K562 (cell line): ENCODE results near the gene RPEL1. TPM values are rescaled to one million over a fixed set of nuclear protein-coding genes. Genes with fewer than 3 reads are reported as not detected.
"Not testable (repeated sequence)": the region's sequence is repeated elsewhere in the genome, so short reads cannot be mapped to it uniquely, and the experiment has no call there.

Experiments
- ATAC-seq: fragments of 200-7000 bp; cut with Tn5 transposase; 3 replicates; pipeline ENCODE4 v1.9.1; 2020; ENCODE audit warnings: moderate library complexity
- BruUV-seq: library from RNA; stranded (reverse); fragments of 400-500 nt; replicated peaks from 2 replicates; lab custom pipeline; 2021; lab: Mats Ljungman, UMichigan
- CTCF ChIA-PET: fragments of 300-600 bp; formaldehyde crosslinking; extraction: SDS; loops from one replicate; lab custom pipeline; 2021; ENCODE audit warnings: low intra/inter-chr PET ratio; lab: Yijun Ruan, JAX
- POLR2A ChIA-PET: fragments of 300-600, 350-650 bp; sonication (Branson Sonifier 250); formaldehyde crosslinking; extraction: SDS; loops from one replicate; lab custom pipeline; 2021; ENCODE audit warnings: antibody characterized with exemption, inconsistent platforms; lab: Yijun Ruan, JAX
- DNase-seq, 4 experiments: peaks; one replicate each; pipeline versions ENCODE4 v3.0.0 to v3.0.0-alpha.2; 2011 to 2018; ENCODE audit warnings: low spot score in 3 of 4, mixed read lengths in 3 of 4; ENCODE audit errors: extremely low read depth in 1 of 4
- FAIRE-seq: peaks from 2 replicates; lab custom pipeline; 2011; peaks lifted over from hg19 to GRCh38; lab: Jason Lieb, UNC
- H2AFZ ChIP-seq: 2 replicates; pipeline ENCODE4 v1.6.0; 2011; ENCODE audit warnings: low read depth, low read length, control low read depth, inconsistent platforms
- H3K27ac ChIP-seq: fragments of 200-600 bp; 3 replicates; pipeline ENCODE4 v1.8.0; 2011; ENCODE audit warnings: low read depth, mild to moderate bottlenecking, control low read depth, inconsistent platforms, low read length, moderate library complexity, mixed read lengths; ENCODE audit errors: extremely low read depth
- H3K27me3 ChIP-seq, 2 experiments: fragments of 300-600 bp in 1 of 2; 2 replicates in 1 of 2; 3 replicates in 1 of 2; pipeline versions ENCODE4 v1.6.0 to v1.8.0; 2011; ENCODE audit warnings: inconsistent platforms in 2 of 2, low read length in 2 of 2, mild to moderate bottlenecking in 1 of 2, mixed read lengths in 1 of 2, moderate library complexity in 1 of 2; ENCODE audit not compliant: control insufficient read depth in 2 of 2, insufficient read depth in 2 of 2
- H3K36me3 ChIP-seq: fragments of 300-600 bp; 3 replicates; pipeline ENCODE4 v1.8.0; 2011; ENCODE audit warnings: mild to moderate bottlenecking, low read length, inconsistent platforms; ENCODE audit not compliant: control insufficient read depth, insufficient read depth
- H3K4me1 ChIP-seq, 2 experiments: fragments of 200-600 bp in 1 of 2; replicated peaks in 1 of 2; 2 replicates in 1 of 2; 3 replicates in 1 of 2; pipeline versions ENCODE4 v1.5.1 to v1.8.0; 2011; ENCODE audit warnings: inconsistent platforms in 2 of 2, low read length in 2 of 2, mild to moderate bottlenecking in 1 of 2, mixed read lengths in 1 of 2, moderate library complexity in 1 of 2; ENCODE audit not compliant: control insufficient read depth in 2 of 2, insufficient read depth in 2 of 2
- H3K4me2 ChIP-seq: 2 replicates; pipeline ENCODE4 v1.6.1; 2011; ENCODE audit warnings: low read length, control low read depth, inconsistent platforms, mixed read lengths; ENCODE audit not compliant: insufficient read depth
- H3K4me3 ChIP-seq: fragments of 200-600 bp; sonication (generic), shearing (Covaris generic); 2 replicates; pipeline ENCODE4 v1.5.1; 2016; ENCODE audit warnings: control low read depth, inconsistent platforms
- H3K79me2 ChIP-seq: fragments of 200-600 bp; 3 replicates; pipeline ENCODE4 v1.8.0; 2011; ENCODE audit warnings: low read length, inconsistent platforms; ENCODE audit not compliant: control insufficient read depth, insufficient read depth
- H3K9ac ChIP-seq, 2 experiments: 2 replicates each; pipeline versions ENCODE4 v1.6.0 to v1.6.1; 2011; ENCODE audit warnings: low read depth in 2 of 2, low read length in 2 of 2, control low read depth in 1 of 2, inconsistent platforms in 1 of 2, mild to moderate bottlenecking in 1 of 2, mixed read lengths in 1 of 2; ENCODE audit not compliant: insufficient read depth in 1 of 2
- H3K9me1 ChIP-seq: one replicate; pipeline ENCODE4 v1.6.0; 2011; ENCODE audit warnings: inconsistent platforms, mild to moderate bottlenecking, low read length, moderate library complexity; ENCODE audit not compliant: control insufficient read depth, insufficient read depth
- H3K9me3 ChIP-seq: replicated peaks from 2 replicates; pipeline ENCODE4 v1.5.1; 2011; ENCODE audit warnings: low read depth, low read length, inconsistent platforms; ENCODE audit not compliant: control insufficient read depth, insufficient read depth
- H4K20me1 ChIP-seq: replicated peaks from 2 replicates; pipeline ENCODE4 v1.6.1; 2011; ENCODE audit warnings: low read length, inconsistent platforms, mixed read lengths; ENCODE audit not compliant: control insufficient read depth, insufficient read depth
- CBX5 ChIP-seq: IDR thresholded peaks from 2 replicates; pipeline ENCODE4 v1.6.1; 2014; ENCODE audit warnings: low read depth, borderline replicate concordance
- CGGBP1 ChIP-seq: fragments of 250-450 bp; sonication (Bioruptor Pico); IDR thresholded peaks from 2 replicates; pipeline ENCODE4 v1.9.0; 2021; ENCODE audit warnings: mild to moderate bottlenecking
- CHD1 ChIP-seq: fragments of 200-600 bp; sonication (generic); IDR thresholded peaks from one replicate; pipeline ENCODE4 v1.6.1; 2012; ENCODE audit warnings: mild to moderate bottlenecking, moderate library complexity, low read length, inconsistent platforms
- COPS2 ChIP-seq: fragments of 450-650 bp; conservative IDR thresholded peaks from 2 replicates; pipeline ENCODE4 v1.6.1; 2016; ENCODE audit warnings: mild to moderate bottlenecking, moderate library complexity
- FOSL1 ChIP-seq: fragments of 200-800 bp; sonication (Bioruptor generic); conservative IDR thresholded peaks from 2 replicates; pipeline ENCODE4 v1.6.1; 2016; ENCODE audit warnings: missing genetic modification characterization, missing compliant biosample characterization
- GTF2A2 ChIP-seq: IDR thresholded peaks from 2 replicates; pipeline ENCODE4 v1.6.1; 2016; ENCODE audit warnings: mild to moderate bottlenecking, missing genetic modification characterization, missing compliant biosample characterization
- HNRNPLL ChIP-seq: fragments of 200-400 bp; formaldehyde crosslinking; IDR thresholded peaks from 2 replicates; pipeline ENCODE4 v1.6.1; 2017; ENCODE audit warnings: low read length, low read depth, mild to moderate bottlenecking; ENCODE audit not compliant: poor library complexity, severe bottlenecking
- HSF4 ChIP-seq: fragments of 250-450 bp; sonication (Bioruptor Pico); IDR thresholded peaks from 2 replicates; pipeline ENCODE4 v2.1.2; 2022; ENCODE audit warnings: mild to moderate bottlenecking, moderate library complexity, borderline replicate concordance
- JUNB ChIP-seq: fragments of 450-650 bp; formaldehyde crosslinking; conservative IDR thresholded peaks from 2 replicates; pipeline ENCODE4 v1.4.0; 2020; ENCODE audit warnings: mild to moderate bottlenecking
- MAFF ChIP-seq: IDR thresholded peaks from 2 replicates; pipeline ENCODE4 v1.6.1; 2012; ENCODE audit warnings: low read length, improper control_type of control experiment
- SMAD2 ChIP-seq: fragments of 150-350 bp; IDR thresholded peaks from 2 replicates; pipeline ENCODE4 v1.6.1; 2014; ENCODE audit warnings: low read depth, mild to moderate bottlenecking, low read length
- SRSF9 ChIP-seq: fragments of 200-400 bp; formaldehyde crosslinking; IDR thresholded peaks from 2 replicates; pipeline ENCODE4 v1.6.1; 2017; ENCODE audit warnings: low read depth, low read length, borderline replicate concordance
- ZNF146 ChIP-seq: IDR thresholded peaks from one replicate; pipeline ENCODE4 v1.6.1; 2018; ENCODE audit warnings: missing compliant biosample characterization; ENCODE audit not compliant: unreplicated experiment
- WGBS: fragments of 100-300 bp; shearing (Covaris generic); methylation state at CpG from one replicate; pipeline ENCODE4 v1.1.6; 2016; ENCODE audit warnings: low coverage, mixed read lengths; ENCODE audit not compliant: insufficient coverage; ENCODE audit errors: missing lambda C conversion rate; 5-methylcytosine and 5-hydroxymethylcytosine counted together
- in situ Hi-C: fragments of 300-500 bp; cut with MboI; formaldehyde crosslinking; loops from 4 replicates; pipeline ENCODE4 v1.15.0; 2018; ENCODE audit warnings: inconsistent platforms, mixed read lengths
- intact Hi-C: fragments of 100-400 bp; cut with micrococcal nuclease; formaldehyde crosslinking; loops from 2 replicates; pipeline ENCODE4 v1.14.2; 2022
- polyA plus RNA-seq, 8 experiments: library from polyadenylated mRNA; depleted of rRNA in 4 of 8; stranded (reverse) in 5 of 8; unstranded in 3 of 8; fragments of >200 nt; fragmentation: Nextera tagmentation in 2 of 8; fragmentation: Illumina TruSeq in 1 of 8; extraction: Ambion mirVana in 2 of 8; extraction: Trizol in 1 of 8; gene quantifications; 2 replicates each; pipeline versions ENCODE4 v1.2.1 to v1.2.3, GENCODE V29; 2011 to 2014; ENCODE audit warnings: inconsistent platforms in 1 of 8, missing spikeins in 1 of 8
- total RNA-seq, 7 experiments: library from RNA; depleted of rRNA in 6 of 7; stranded (reverse); fragments of >200 nt in 6 of 7; fragmentation: Illumina TruSeq in 2 of 7; extraction: Trizol in 2 of 7; gene quantifications; 2 replicates each; pipeline versions ENCODE4 v1.2.1 to v1.2.3, GENCODE V29; 2011 to 2021; ENCODE audit warnings: low replicate concordance in 1 of 7

RPEL1 gene
- total and polyA plus RNA-seq, 9 of the 15 experiments (the other 6 are each of a cell fraction or from before 2014, with no cell fraction given): 0.04 to 0.15 (median 0.07) TPM; not detected in 4

DNA sequence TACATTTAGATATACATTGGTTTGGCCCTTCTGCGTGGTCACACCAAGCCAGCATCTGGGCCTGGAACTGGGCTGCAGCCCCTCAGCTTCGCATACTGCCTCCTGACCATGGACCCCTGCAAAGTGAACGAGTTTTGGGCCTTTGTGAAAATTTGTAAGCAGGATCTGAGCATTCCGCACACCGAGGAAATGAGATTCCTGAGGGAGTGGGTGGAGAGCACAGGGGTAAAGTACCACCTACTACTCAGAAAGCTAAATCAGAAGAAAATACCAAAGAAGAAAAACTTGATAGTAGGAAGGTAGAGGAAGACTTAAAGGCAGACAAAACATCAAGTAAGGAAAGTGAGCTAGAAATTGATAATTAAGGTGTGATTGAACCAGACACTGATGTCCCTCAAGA is 30.1 kb upstream of the RPEL1 start:
- intact Hi-C loops: no loop called here
- no peak overlapping the region for H3K9ac ChIP-seq
- H3K4me1 ChIP-seq: no peaks in the 10 kb centered on the region
- in situ Hi-C loops: no loop called here
- no peak overlapping the region for H3K4me2 ChIP-seq
- H3K27ac ChIP-seq: no peak overlapping the region
- TF ChIP-seq CHD1 (no peak), HSF4 (CRISPR knock-in tag) (no peak), SMAD2 (no peak), CGGBP1 (CRISPR knock-in tag) (no peak), FOSL1 (tag) (no peak), COPS2 (no peak), HNRNPLL (no peak), GTF2A2 (tag) (no peak), SRSF9 (no peak), MAFF (no peak), CBX5 (no peak), JUNB (CRISPR knock-in tag) (no peak), ZNF146 (no peak)
- H3K4me3 ChIP-seq: no peak overlapping the region
- DNase-seq (no peak), FAIRE-seq (no peak), ATAC-seq (no peak)
- 10% methylated on average over 2 of the region's 5 CpGs for WGBS
- no peaks in the 10 kb centered on the region for H4K20me1 ChIP-seq
- no peak overlapping the region for H2AFZ ChIP-seq
- H3K36me3 ChIP-seq: no peaks in the 10 kb centered on the region
- no TSS peak for BruUV-seq
- POLR2A ChIA-PET: interaction anchor here (0.6 to 0.8 kb wide), 2 partner anchors 20 to 29 kb away, joined by 3 read pairs; no protein-coding TSS in a partner anchor
- no peaks in the 10 kb centered on the region for H3K9me3 ChIP-seq
- no peaks in the 10 kb centered on the region for H3K27me3 ChIP-seq
- H3K79me2 ChIP-seq: no peaks in the 10 kb centered on the region
- H3K9me1 ChIP-seq: no peaks in the 10 kb centered on the region
- CTCF ChIA-PET: no interaction called here

DNA sequence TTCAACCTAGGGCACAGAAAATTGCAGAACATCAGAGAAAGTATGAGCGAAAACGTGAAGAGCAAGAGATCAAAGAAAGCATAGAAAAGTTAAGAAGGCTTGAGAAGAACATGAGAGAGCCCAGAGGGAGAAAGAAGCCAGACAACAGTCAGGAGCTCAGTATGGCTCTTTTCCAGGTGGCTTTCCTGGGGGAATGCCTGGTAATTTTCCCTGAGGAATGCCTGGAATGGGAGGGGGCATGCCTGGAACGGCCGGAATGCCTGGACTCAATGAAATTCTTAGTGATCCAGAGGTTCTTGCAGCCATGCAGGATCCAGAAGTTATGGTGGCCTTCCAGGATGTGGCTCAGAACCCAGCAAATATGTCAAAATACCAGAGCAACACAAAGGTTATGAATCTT is 29.3 kb upstream of the RPEL1 start:
- H3K4me1 ChIP-seq, H3K4me2 ChIP-seq, H3K9ac ChIP-seq, H3K9me1 ChIP-seq, H3K9me3 ChIP-seq, CTCF ChIA-PET, H4K20me1 ChIP-seq, in situ Hi-C loops, H2AFZ ChIP-seq, BruUV-seq, H3K27ac ChIP-seq, DNase-seq, intact Hi-C loops, H3K4me3 ChIP-seq, H3K79me2 ChIP-seq, FAIRE-seq, H3K27me3 ChIP-seq, ATAC-seq, H3K36me3 ChIP-seq: not testable (repeated sequence)
- WGBS: 26% methylated on average over 4 of the region's 4 CpGs
- POLR2A ChIA-PET: interaction anchor here (0.8 kb wide), 1 partner anchor 20 kb away, joined by 3 read pairs; no protein-coding TSS in a partner anchor
